GM23248 (cell line): ENCODE results near the gene NPAS3. TPM values are rescaled to one million over a fixed set of nuclear protein-coding genes. Genes with fewer than 3 reads are reported as not detected.

Experiments
- DNase-seq: peaks from one replicate; pipeline ENCODE4 v3.0.0-alpha.2; 2015
- H2AFZ ChIP-seq: fragments of 200-600 bp; sonication (generic); 2 replicates; pipeline ENCODE4 v1.6.1; 2016; ENCODE audit warnings: antibody characterized with exemption
- H3F3A ChIP-seq: fragments of 200-600 bp; sonication (generic); 2 replicates; pipeline ENCODE4 v1.6.1; 2016; ENCODE audit warnings: mild to moderate bottlenecking, antibody characterized with exemption, mixed run types; ENCODE audit not compliant: insufficient read depth
- H3K27ac ChIP-seq: fragments of 200-600 bp; sonication (generic); 2 replicates; pipeline ENCODE4 v1.5.1; 2016; ENCODE audit warnings: mild to moderate bottlenecking
- H3K27me3 ChIP-seq: fragments of 200-600 bp; sonication (generic); replicated peaks from 2 replicates; pipeline ENCODE4 v1.6.1; 2016; ENCODE audit warnings: mild to moderate bottlenecking; ENCODE audit not compliant: insufficient read depth
- H3K36me3 ChIP-seq: fragments of 200-600 bp; sonication (generic); 2 replicates; pipeline ENCODE4 v1.6.1; 2016; ENCODE audit warnings: low read depth, mild to moderate bottlenecking
- H3K4me1 ChIP-seq: fragments of 200-600 bp; sonication (generic); 2 replicates; pipeline ENCODE4 v1.6.1; 2016; ENCODE audit warnings: mild to moderate bottlenecking; ENCODE audit not compliant: insufficient read depth
- H3K4me2 ChIP-seq: fragments of 200-600 bp; sonication (generic); one replicate; pipeline ENCODE4 v1.6.1; 2016; ENCODE audit warnings: mild to moderate bottlenecking; ENCODE audit not compliant: unreplicated experiment
- H3K4me3 ChIP-seq: fragments of 200-600 bp; sonication (generic); 2 replicates; pipeline ENCODE4 v1.5.1; 2016; ENCODE audit warnings: mild to moderate bottlenecking
- H3K79me2 ChIP-seq: fragments of 200-600 bp; sonication (generic); 2 replicates; pipeline ENCODE4 v1.6.1; 2016; ENCODE audit warnings: mild to moderate bottlenecking; ENCODE audit not compliant: insufficient read depth
- H3K9ac ChIP-seq: fragments of 200-600 bp; sonication (generic); 2 replicates; pipeline ENCODE4 v1.6.1; 2016; ENCODE audit warnings: mild to moderate bottlenecking
- H3K9me2 ChIP-seq: fragments of 200-600 bp; sonication (generic); 2 replicates; pipeline ENCODE4 v1.6.1; 2016; ENCODE audit warnings: mixed run types, mild to moderate bottlenecking, moderate library complexity; ENCODE audit not compliant: insufficient read depth
- H3K9me3 ChIP-seq: fragments of 200-600 bp; sonication (generic); one replicate; pipeline ENCODE4 v1.6.1; 2017; ENCODE audit warnings: low read depth
- H4K20me1 ChIP-seq: fragments of 200-600 bp; sonication (generic); 2 replicates; pipeline ENCODE4 v1.6.0; 2016; ENCODE audit not compliant: insufficient read depth
- EZH2 ChIP-seq: fragments of 200-600 bp; sonication (generic); IDR thresholded peaks from 2 replicates; pipeline ENCODE4 v1.6.1; 2018; ENCODE audit warnings: antibody characterized with exemption, mild to moderate bottlenecking; ENCODE audit not compliant: insufficient read depth, poor library complexity, severe bottlenecking
- EZH2phosphoT487 ChIP-seq: fragments of 200-600 bp; sonication (generic); IDR thresholded peaks from 2 replicates; pipeline ENCODE4 v1.6.1; 2018; ENCODE audit warnings: antibody characterized with exemption, moderate library complexity, mild to moderate bottlenecking, low read depth; ENCODE audit not compliant: insufficient read depth
- WGBS, 2 experiments: methylation state at CpG; one replicate each; pipeline ENCODE4 v1.1.6; 2015 to 2017; ENCODE audit warnings: low lambda C conversion rate in 2 of 2, low coverage in 1 of 2; ENCODE audit errors: missing lambda C conversion rate in 2 of 2; 5-methylcytosine and 5-hydroxymethylcytosine counted together
- in situ Hi-C: fragments of 300-500 bp; cut with MboI; formaldehyde crosslinking; loops from 2 replicates; pipeline ENCODE4 v1.15.0; 2020
- polyA plus RNA-seq: library from polyadenylated mRNA; unstranded; fragments of >200 nt; fragmentation: Nextera tagmentation; extraction: Ambion mirVana; gene quantifications from 2 replicates; pipeline ENCODE4 v1.2.1, GENCODE V29; 2016
- total RNA-seq: library from RNA; depleted of rRNA; stranded (reverse); fragments of >200 nt; shearing (Covaris generic); gene quantifications from 2 replicates; pipeline ENCODE4 v1.2.3, GENCODE V29; 2014

Gene NPAS3
- total and polyA plus RNA-seq, 2 experiments from 2014 or later: 0.65 TPM; not detected in 1

- Histone ChIP-seq H3K79me2 (no peaks in the 10 kb centered on the region), H3K27me3 (no peaks in the 10 kb centered on the region), H3K9me3 (no peaks in the 10 kb centered on the region), H3K27ac (no peak overlapping the region), H3K4me1 (no peaks in the 10 kb centered on the region), H3K4me2 (no peak overlapping the region), H4K20me1 (no peaks in the 10 kb centered on the region), H3F3A (no peaks in the 10 kb centered on the region), H3K4me3 (no peak overlapping the region), H3K9ac (no peak overlapping the region), H2AFZ (no peak overlapping the region), H3K36me3 (no peaks in the 10 kb centered on the region), H3K9me2 (peaks cover 3% of the 10 kb centered on the region; the same call in 1 of the 2 replicates)
- in situ Hi-C loops: no loop called here
- 83 to 86% methylated on average over 2 of the region's 2 CpGs for WGBS, 2 experiments
- no peak for DNase-seq
- TF ChIP-seq EZH2: no peak
- no peak for TF ChIP-seq EZH2phosphoT487
These were observed 224.9 kb downstream of the NPAS3 start for GRCh38 chr14:33163600-33163999.

GRCh38 chr14:33165144-33165925 lies 226.7 kb downstream of the NPAS3 start:
- WGBS, 2 experiments: 70% methylated on average over 8 of the region's 8 CpGs
- in situ Hi-C loops: no loop called here
- no peak for DNase-seq
- H4K20me1 ChIP-seq: no peaks in the 10 kb centered on the region
- no peaks in the 10 kb centered on the region for H3K79me2 ChIP-seq
- H3K9me3 ChIP-seq: no peaks in the 10 kb centered on the region
- H3K27ac ChIP-seq: no peak overlapping the region
- H3K9me2 ChIP-seq: peaks cover 3% of the 10 kb centered on the region; the same call in 1 of the 2 replicates
- no peak overlapping the region for H3K9ac ChIP-seq
- H2AFZ ChIP-seq: no peak overlapping the region
- H3K4me2 ChIP-seq: no peak overlapping the region
- no peaks in the 10 kb centered on the region for H3F3A ChIP-seq
- H3K36me3 ChIP-seq: no peaks in the 10 kb centered on the region
- TF ChIP-seq EZH2: no peak
- no peaks in the 10 kb centered on the region for H3K4me1 ChIP-seq
- no peak overlapping the region for H3K4me3 ChIP-seq
- H3K27me3 ChIP-seq: no peaks in the 10 kb centered on the region; the same call in 1 of the 2 replicates

- WGBS, 2 experiments: 84 to 86% methylated on average over 5 of the region's 5 CpGs
- H3K27ac ChIP-seq: no peak overlapping the region
- H2AFZ ChIP-seq: no peak overlapping the region
These were observed 227.2 kb downstream of the NPAS3 start for GRCh38 chr14:33165926-33166289.

GRCh38 chr14:33175951-33176350 lies 237.3 kb downstream of the NPAS3 start:
- H4K20me1 ChIP-seq: no peaks in the 10 kb centered on the region
- no peak for TF ChIP-seq EZH2phosphoT487
- no peak for TF ChIP-seq EZH2
- no peaks in the 10 kb centered on the region for H3K4me1 ChIP-seq
- DNase-seq: no peak
- no peaks in the 10 kb centered on the region for H3K9me2 ChIP-seq
- no peaks in the 10 kb centered on the region for H3K36me3 ChIP-seq
- H3K9me3 ChIP-seq: no peaks in the 10 kb centered on the region
- no peak overlapping the region for H3K4me2 ChIP-seq
- H2AFZ ChIP-seq: no peak overlapping the region
- H3F3A ChIP-seq: no peaks in the 10 kb centered on the region
- no peak overlapping the region for H3K9ac ChIP-seq
- no peak overlapping the region for H3K4me3 ChIP-seq
- in situ Hi-C loops: loop anchor here (25.0 kb wide), 1 partner anchor 611 kb away; no protein-coding TSS in a partner anchor
- no peaks in the 10 kb centered on the region for H3K27me3 ChIP-seq
- no peak overlapping the region for H3K27ac ChIP-seq
- H3K79me2 ChIP-seq: no peaks in the 10 kb centered on the region

More at GRCh38 chr14:33165926-33166289, 227.2 kb downstream of the NPAS3 start:
- H3K4me3 ChIP-seq: no peak overlapping the region
- no peaks in the 10 kb centered on the region; the same call in 1 of the 2 replicates for H3K27me3 ChIP-seq
- no peaks in the 10 kb centered on the region for H3K4me1 ChIP-seq
- H3K36me3 ChIP-seq: no peaks in the 10 kb centered on the region
- TF ChIP-seq EZH2phosphoT487 (no peak), EZH2 (no peak)
- no peaks in the 10 kb centered on the region for H4K20me1 ChIP-seq
- H3K9ac ChIP-seq: no peak overlapping the region
- DNase-seq: no peak
- H3F3A ChIP-seq: no peaks in the 10 kb centered on the region
- H3K79me2 ChIP-seq: no peaks in the 10 kb centered on the region
- no peak overlapping the region for H3K4me2 ChIP-seq
- in situ Hi-C loops: no loop called here
- peaks cover 3% of the 10 kb centered on the region; the same call in 1 of the 2 replicates for H3K9me2 ChIP-seq
- no peaks in the 10 kb centered on the region for H3K9me3 ChIP-seq

GRCh38 chr14:33184587-33184986 lies 245.9 kb downstream of the NPAS3 start:
- H3K9me3 ChIP-seq: no peaks in the 10 kb centered on the region
- DNase-seq: peak; percentile 41
- no peaks in the 10 kb centered on the region for H4K20me1 ChIP-seq
- H3K4me2 ChIP-seq: no peak overlapping the region
- H3K27ac ChIP-seq: no peak overlapping the region
- peaks cover 11% of the 10 kb centered on the region; the same call in 1 of the 2 replicates for H3K27me3 ChIP-seq
- no peak overlapping the region for H3K4me3 ChIP-seq
- no peaks in the 10 kb centered on the region for H3F3A ChIP-seq
- no peak overlapping the region for H2AFZ ChIP-seq
- H3K9me2 ChIP-seq: no peaks in the 10 kb centered on the region
- 6 to 8% methylated on average over 2 of the region's 2 CpGs for WGBS, 2 experiments
- no peaks in the 10 kb centered on the region for H3K4me1 ChIP-seq
- H3K79me2 ChIP-seq: no peaks in the 10 kb centered on the region
- in situ Hi-C loops: loop anchor here (25.0 kb wide), 1 partner anchor 603 kb away; no protein-coding TSS in a partner anchor
- H3K36me3 ChIP-seq: no peaks in the 10 kb centered on the region
- no peak for TF ChIP-seq EZH2
- TF ChIP-seq EZH2phosphoT487: no peak
- no peak overlapping the region for H3K9ac ChIP-seq
